ENCODE measurements around the gene APOM.
A peak's percentile ranks its signal among the peaks of the same experiment; 100 is the strongest.

The APOM gene

DNA sequence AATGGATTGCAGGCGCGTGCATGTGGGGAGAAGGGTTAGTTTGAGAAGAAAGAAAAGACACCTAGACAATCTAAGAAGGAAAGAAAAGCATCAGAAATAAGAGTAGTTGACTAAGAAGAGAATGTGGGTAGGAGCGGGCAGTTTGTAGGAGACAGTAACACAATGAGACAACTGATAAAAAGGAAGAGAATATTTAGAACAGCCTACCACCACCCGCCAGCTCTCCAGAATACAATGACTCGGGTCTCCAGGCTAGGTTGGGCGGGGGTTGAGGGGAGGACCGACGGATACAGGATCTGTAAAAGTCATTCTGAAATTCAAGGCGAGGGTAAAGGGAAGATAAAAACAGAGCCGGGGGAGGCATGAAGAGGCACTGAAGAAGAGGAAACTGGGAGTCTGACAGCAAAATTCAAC, 46.7 kb downstream of the APOM start:
- peak in 1 of 58 donors; percentile 30 for DNase-seq

DNA sequence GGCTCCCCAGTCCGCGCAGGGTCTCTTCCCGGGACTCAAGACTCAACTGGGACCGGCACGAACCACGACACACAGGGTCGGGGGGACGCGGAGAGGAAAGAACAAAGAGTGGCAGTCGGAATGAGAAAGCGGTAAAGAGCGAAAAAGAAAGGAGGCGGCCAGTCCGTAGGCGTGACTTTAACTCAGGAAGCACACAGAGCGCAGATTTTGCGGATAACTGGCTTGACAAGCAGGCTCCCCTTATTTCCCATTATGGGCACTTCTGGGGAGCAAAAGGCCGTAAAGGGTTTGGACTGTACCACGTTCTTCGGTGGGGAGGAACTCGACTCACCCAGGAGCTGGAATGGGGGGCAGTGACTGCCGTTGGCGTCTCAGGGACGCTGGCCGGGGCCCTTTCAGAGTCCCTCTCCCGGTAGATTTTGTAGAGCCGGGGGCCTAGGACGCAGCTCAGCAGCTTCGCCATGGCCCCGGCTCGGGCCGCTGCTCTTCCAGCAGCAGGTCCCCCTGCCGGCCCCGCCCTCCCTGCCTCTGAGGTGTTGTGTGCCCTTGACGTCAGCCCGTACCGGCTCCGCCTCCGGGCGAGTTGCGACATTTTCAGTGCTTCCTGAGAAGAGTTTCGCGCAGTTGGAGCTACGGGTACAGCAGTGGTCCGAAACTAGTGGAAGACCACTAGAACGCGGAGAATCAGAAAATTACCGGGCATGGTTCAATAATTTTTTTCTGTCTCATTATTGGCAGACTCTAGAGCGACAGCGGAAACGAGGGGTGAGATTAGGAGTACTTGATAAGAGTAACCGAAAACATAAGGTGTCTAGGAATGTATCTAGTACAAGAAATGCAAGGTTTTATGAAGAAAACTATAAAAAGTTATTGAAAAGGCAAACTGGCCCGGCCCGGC, 47.4 kb downstream of the APOM start, which contains the start of gene ABHD16A:
Gene ABHD16A, minus strand, starts transcription at position 506 of the 898 bp plus-strand sequence. Its CDS starts 43 bp downstream, at position 463.
- peak; percentile 78 to 98 (median 96) for DNase-seq

DNA sequence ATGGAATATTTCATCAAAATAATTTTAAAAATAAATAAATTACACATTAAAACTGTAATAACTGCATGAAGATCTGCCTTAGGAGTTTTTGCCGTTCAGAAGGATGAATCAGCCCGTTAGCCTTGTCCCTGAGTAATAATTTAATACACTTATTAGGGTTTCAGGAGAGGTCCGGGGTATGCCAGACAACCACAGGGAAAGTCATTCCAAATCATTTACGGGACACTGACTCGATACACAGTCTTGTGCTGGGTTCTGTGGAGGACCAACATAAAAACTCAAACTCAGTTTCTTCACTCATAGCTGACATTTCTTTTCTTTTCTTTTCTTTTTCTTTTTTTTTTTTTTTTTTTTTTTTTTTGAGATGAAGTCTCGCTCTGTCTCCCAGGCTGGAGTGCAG, 50.2 kb downstream of the APOM start:
- no peak for DNase-seq

DNA sequence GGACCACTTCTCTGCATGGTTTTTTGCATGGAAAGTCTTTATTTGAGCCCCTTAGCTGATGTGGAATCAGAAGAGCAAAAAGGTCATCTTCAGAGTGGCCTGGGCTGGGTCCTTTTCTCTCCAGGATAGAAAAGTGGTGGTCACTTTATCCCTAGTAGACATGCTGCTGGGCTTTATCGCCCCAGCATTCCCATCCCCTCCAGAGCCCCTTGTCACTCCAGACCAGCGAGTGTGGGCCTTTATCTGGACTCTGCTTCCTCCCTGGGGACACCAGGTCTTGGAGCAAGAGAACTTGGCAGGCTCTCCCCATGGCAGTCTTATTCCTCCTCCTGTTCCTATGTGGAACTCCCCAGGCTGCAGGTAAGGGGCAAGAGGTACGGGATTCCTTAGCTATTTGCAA, 50.9 kb downstream of the APOM start, which contains the start of gene LY6G6F:
Gene LY6G6F, plus strand, starts transcription at position 268 of the 400 bp plus-strand sequence. Its CDS starts 41 bp downstream, at position 309.
- no peak for DNase-seq

DNA sequence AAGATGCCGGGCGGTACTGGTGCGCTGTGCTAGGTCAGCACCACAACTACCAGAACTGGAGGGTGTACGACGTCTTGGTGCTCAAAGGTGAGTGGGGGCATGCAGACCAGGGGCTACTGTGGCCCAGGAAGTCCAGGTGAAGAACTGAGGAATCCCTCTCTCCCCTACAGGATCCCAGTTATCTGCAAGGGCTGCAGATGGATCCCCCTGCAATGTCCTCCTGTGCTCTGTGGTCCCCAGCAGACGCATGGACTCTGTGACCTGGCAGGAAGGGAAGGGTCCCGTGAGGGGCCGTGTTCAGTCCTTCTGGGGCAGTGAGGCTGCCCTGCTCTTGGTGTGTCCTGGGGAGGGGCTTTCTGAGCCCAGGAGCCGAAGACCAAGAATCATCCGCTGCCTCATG, 52.0 kb downstream of the APOM start:
- DNase-seq, result no peak
